ENCODE results near the gene ACKR3. TPM values are rescaled to one million over a fixed set of nuclear protein-coding genes. Genes with fewer than 3 reads are reported as not detected.

ACKR3 gene
- polyA plus RNA-seq, 1 donor = 22.4 TPM

DNA sequence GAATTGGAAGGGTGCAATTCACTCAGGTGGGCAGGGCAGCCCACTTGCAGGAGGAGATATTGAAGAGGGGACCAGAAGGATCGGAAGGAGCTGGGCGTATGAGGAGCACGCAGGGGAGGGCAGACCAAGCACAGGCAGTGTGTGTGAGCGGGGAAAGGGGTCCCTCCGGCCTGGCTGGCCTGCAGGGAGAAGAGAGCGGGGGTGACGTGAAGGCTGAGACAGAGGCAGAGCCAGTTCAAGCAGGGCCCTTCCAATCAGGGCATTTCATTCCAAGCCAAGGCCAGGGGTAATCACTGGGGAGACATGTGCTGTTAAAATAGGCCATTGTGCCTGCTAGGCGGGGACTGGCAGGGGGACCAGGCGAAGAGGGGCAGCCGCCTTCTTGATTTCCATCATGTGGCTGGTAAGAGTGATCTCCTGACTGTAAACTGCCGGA, 62.2 kb downstream of the ACKR3 start:
- no peak for DNase-seq
